Neural progenitor cell (in vitro differentiated cells): ENCODE measurements around the gene ZNF496. TPM values are rescaled to one million over a fixed set of nuclear protein-coding genes. Genes with fewer than 3 reads are reported as not detected.
A peak's percentile ranks its signal among the peaks of the same experiment; 100 is the strongest.
"Not testable (repeated sequence)": the region's sequence is repeated elsewhere in the genome, so short reads cannot be mapped to it uniquely, and the experiment has no call there.

Experiments
- DNase-seq: peaks from one replicate; pipeline ENCODE4 v3.0.0-alpha.2; 2016; ENCODE audit warnings: low spot score
- H2AFZ ChIP-seq: fragments of 200-600 bp; sonication (generic); replicated peaks from 2 replicates; pipeline ENCODE4 v1.6.1; 2016; ENCODE audit warnings: antibody characterized with exemption
- H3F3A ChIP-seq: fragments of 200-600 bp; sonication (generic); 2 replicates; pipeline ENCODE4 v1.6.1; 2016; ENCODE audit warnings: antibody characterized with exemption, low read depth
- H3K27ac ChIP-seq: fragments of 200-600 bp; sonication (generic); 2 replicates; pipeline ENCODE4 v1.5.1; 2016; ENCODE audit warnings: mild to moderate bottlenecking
- H3K27me3 ChIP-seq: fragments of 200-600 bp; sonication (generic); 2 replicates; pipeline ENCODE4 v1.6.1; 2016; ENCODE audit warnings: mild to moderate bottlenecking, moderate library complexity
- H3K36me3 ChIP-seq: fragments of 200-600 bp; sonication (generic); 2 replicates; pipeline ENCODE4 v1.5.1; 2016
- H3K4me1 ChIP-seq: fragments of 200-600 bp; sonication (generic); 2 replicates; pipeline ENCODE4 v1.6.1; 2016; ENCODE audit warnings: mixed run types
- H3K4me2 ChIP-seq: fragments of 200-600 bp; sonication (generic); 2 replicates; pipeline ENCODE4 v1.6.1; 2016
- H3K4me3 ChIP-seq: fragments of 200-600 bp; sonication (generic); 2 replicates; pipeline ENCODE4 v1.5.1; 2016
- H3K79me2 ChIP-seq: fragments of 200-600 bp; sonication (generic); 2 replicates; pipeline ENCODE4 v1.6.1; 2016; ENCODE audit warnings: low read depth
- H3K9ac ChIP-seq: fragments of 200-600 bp; sonication (generic); 2 replicates; pipeline ENCODE4 v1.6.1; 2016
- H3K9me3 ChIP-seq: fragments of 200-600 bp; sonication (generic); 2 replicates; pipeline ENCODE4 v1.5.1; 2016; ENCODE audit warnings: low read depth
- H4K20me1 ChIP-seq: fragments of 200-600 bp; sonication (generic); 2 replicates; pipeline ENCODE4 v1.6.1; 2016; ENCODE audit warnings: low read depth
- H3K27ac Mint-ChIP-seq: 3 replicates; pipeline ENCODE4 v1.8.0; 2021; ENCODE audit warnings: mixed read lengths
- H3K27me3 Mint-ChIP-seq: 2 replicates; pipeline ENCODE4 v1.8.0; 2022; ENCODE audit warnings: low read depth, mild to moderate bottlenecking, inconsistent platforms, moderate library complexity, mixed read lengths; ENCODE audit not compliant: insufficient read depth
- H3K36me3 Mint-ChIP-seq: 3 replicates; pipeline ENCODE4 v1.8.0; 2021; ENCODE audit warnings: mixed read lengths
- H3K4me1 Mint-ChIP-seq: 3 replicates; pipeline ENCODE4 v1.8.0; 2021; ENCODE audit warnings: mixed read lengths
- H3K4me3 Mint-ChIP-seq: 3 replicates; pipeline ENCODE4 v1.8.0; 2021; ENCODE audit warnings: mild to moderate bottlenecking, moderate library complexity, mixed read lengths
- H3K9me3 Mint-ChIP-seq: 3 replicates; pipeline ENCODE4 v1.8.0; 2020; ENCODE audit warnings: mixed read lengths
- EZH2 ChIP-seq: fragments of 200-600 bp; sonication (generic); IDR thresholded peaks from 2 replicates; pipeline ENCODE4 v1.6.1; 2017; ENCODE audit warnings: antibody characterized with exemption, mild to moderate bottlenecking, moderate library complexity
- EZH2phosphoT487 ChIP-seq: fragments of 200-600 bp; sonication (generic); IDR thresholded peaks from 2 replicates; pipeline ENCODE4 v1.6.1; 2017; ENCODE audit warnings: antibody characterized with exemption
- small RNA-seq: library from RNA; depleted of rRNA; stranded (forward); fragments of <200 nt; gene quantifications from one replicate; pipeline ENCODE3, GENCODE V24; 2015
- total RNA-seq: library from RNA; depleted of rRNA; stranded (reverse); fragments of >200 nt; gene quantifications from 2 replicates; pipeline ENCODE4 v1.2.3, GENCODE V29; 2015; ENCODE audit warnings: low replicate concordance
- TF ChIP-seq, protein P1 (sequence below): fragments of 200-600 bp; sonication (generic); IDR thresholded peaks from 2 replicates; pipeline ENCODE4 v1.5.1; 2017; ENCODE audit warnings: antibody characterized with exemption, mild to moderate bottlenecking

The ZNF496 gene
- total RNA-seq, 1 donor from 2014 or later = 30.1 TPM

DNA sequence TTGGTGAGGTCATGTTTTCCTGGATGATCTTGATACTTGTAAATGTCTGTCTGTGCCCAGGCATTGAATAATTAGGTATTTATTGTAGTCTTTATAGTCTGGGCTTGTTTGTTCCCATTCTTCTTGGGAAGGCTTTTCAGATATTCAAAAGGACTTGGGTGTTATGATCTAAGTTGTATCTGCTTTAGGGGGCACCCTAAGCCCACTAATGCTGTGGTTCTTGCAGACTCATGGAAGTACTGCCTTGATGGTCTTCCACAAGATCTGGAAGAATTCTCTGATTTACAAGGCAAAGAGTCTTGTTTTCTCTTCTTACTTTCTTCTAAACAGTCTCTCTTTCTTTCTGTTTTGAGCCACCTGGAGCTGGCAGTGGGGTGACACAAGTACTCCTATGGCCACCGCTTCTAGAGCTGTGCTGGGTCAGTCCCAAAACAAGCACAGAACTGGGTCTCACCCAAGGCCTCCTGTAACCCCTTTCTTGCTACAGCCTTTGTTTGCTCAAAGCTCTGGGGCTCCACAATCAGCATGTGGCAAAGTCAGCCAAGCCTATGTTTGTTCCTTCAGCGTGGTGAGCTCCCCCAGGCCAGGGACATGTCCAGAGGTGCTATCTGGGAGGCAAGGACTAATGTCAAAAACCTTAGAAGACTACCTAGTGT, 63.1 kb downstream of the ZNF496 start:
- H3K79me2 ChIP-seq = no peaks in the 10 kb centered on the region
- no peak overlapping the region for H3K4me3 ChIP-seq
- TF ChIP-seq EZH2phosphoT487 (no peak), EZH2 (no peak)
- TF ChIP-seq, protein P1, sequence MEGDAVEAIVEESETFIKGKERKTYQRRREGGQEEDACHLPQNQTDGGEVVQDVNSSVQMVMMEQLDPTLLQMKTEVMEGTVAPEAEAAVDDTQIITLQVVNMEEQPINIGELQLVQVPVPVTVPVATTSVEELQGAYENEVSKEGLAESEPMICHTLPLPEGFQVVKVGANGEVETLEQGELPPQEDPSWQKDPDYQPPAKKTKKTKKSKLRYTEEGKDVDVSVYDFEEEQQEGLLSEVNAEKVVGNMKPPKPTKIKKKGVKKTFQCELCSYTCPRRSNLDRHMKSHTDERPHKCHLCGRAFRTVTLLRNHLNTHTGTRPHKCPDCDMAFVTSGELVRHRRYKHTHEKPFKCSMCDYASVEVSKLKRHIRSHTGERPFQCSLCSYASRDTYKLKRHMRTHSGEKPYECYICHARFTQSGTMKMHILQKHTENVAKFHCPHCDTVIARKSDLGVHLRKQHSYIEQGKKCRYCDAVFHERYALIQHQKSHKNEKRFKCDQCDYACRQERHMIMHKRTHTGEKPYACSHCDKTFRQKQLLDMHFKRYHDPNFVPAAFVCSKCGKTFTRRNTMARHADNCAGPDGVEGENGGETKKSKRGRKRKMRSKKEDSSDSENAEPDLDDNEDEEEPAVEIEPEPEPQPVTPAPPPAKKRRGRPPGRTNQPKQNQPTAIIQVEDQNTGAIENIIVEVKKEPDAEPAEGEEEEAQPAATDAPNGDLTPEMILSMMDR = peak; percentile 6
- Mint-ChIP-seq H3K4me1 (peaks cover 4% of the 10 kb centered on the region), H3K9me3 (peaks cover 19% of the 10 kb centered on the region), H3K27ac (no peak overlapping the region), H3K4me3 (no peak overlapping the region), H3K36me3 (peaks cover 3% of the 10 kb centered on the region), H3K27me3 (peaks cover 2% of the 10 kb centered on the region)
- no peak overlapping the region for H3K9ac ChIP-seq
- no peak overlapping the region for H2AFZ ChIP-seq
- no peaks in the 10 kb centered on the region for H4K20me1 ChIP-seq
- DNase-seq = no peak
- peaks cover 6% of the 10 kb centered on the region for H3K9me3 ChIP-seq
- H3F3A ChIP-seq = no peaks in the 10 kb centered on the region
- no peak overlapping the region for H3K27ac ChIP-seq
- no peaks in the 10 kb centered on the region for H3K27me3 ChIP-seq
- no peaks in the 10 kb centered on the region for H3K36me3 ChIP-seq
- no peaks in the 10 kb centered on the region for H3K4me1 ChIP-seq
- H3K4me2 ChIP-seq = no peak overlapping the region

DNA sequence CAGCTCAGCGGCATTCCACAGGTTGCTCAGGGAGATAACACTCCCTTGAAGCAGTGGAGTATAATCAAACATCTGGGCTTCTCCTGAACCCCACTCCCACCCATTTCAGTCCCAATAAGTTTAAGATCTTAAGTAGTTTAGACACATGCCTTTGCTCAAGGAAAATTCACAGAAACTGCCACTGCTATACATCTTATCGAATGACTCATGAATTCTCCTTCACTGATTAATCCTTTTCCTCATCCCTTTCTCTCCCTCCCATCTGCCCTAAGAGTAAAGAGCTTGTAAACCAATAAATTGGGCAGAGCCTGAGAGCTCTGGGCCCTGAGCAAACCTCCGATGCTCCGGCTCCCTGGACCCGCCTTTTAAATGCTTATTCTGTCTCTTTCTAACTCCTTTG, 65.6 kb downstream of the ZNF496 start:
- Mint-ChIP-seq H3K36me3 (peaks cover 3% of the 10 kb centered on the region), H3K27me3 (no peaks in the 10 kb centered on the region), H3K4me3 (no peak overlapping the region), H3K9me3 (peaks cover 25% of the 10 kb centered on the region), H3K27ac (peak overlapping the region; percentile 54), H3K4me1 (peaks cover 4% of the 10 kb centered on the region)
- H3K4me3 ChIP-seq = no peak overlapping the region
- no peak overlapping the region for H3K27ac ChIP-seq
- H3K27me3 ChIP-seq = no peaks in the 10 kb centered on the region
- H3F3A ChIP-seq = no peaks in the 10 kb centered on the region
- no peaks in the 10 kb centered on the region for H4K20me1 ChIP-seq
- no peak for TF ChIP-seq EZH2phosphoT487
- TF ChIP-seq EZH2 = no peak
- no peak overlapping the region for H3K4me2 ChIP-seq
- no peak for DNase-seq
- H3K4me1 ChIP-seq = no peaks in the 10 kb centered on the region
- no peaks in the 10 kb centered on the region for H3K79me2 ChIP-seq
- no peak overlapping the region for H2AFZ ChIP-seq
- no peaks in the 10 kb centered on the region for H3K36me3 ChIP-seq
- peaks cover 6% of the 10 kb centered on the region for H3K9me3 ChIP-seq
- no peak overlapping the region for H3K9ac ChIP-seq

DNA sequence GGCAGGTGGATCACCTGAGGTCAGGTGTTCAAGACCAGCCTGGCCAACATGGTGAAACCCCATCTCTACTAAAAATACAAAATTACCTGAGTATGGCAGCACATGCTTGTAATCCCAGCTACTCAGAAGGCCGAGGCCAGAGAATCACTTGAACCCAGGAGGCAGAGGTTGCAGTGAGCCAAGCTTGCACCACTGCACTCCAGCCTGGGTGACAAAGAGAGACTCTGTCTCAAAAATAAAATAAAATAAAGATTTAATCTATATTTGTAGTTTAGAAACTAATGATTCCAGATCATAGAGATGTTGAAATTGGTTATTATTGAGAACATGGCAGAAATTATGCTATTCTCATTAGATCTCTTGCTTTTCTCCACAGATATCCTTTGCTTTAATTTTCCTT, 75.9 kb downstream of the ZNF496 start, which contains the start of gene VN1R5:
VN1R5 (plus strand) TSS at position 301 of the 400 bp plus-strand sequence.
- H3K9ac ChIP-seq, H3K9me3 ChIP-seq, H3K36me3 ChIP-seq, DNase-seq, H3K4me1 ChIP-seq, H3K79me2 ChIP-seq, H3K27me3 ChIP-seq, H3K27ac ChIP-seq, H3F3A ChIP-seq, H2AFZ ChIP-seq, H3K36me3 Mint-ChIP-seq, H4K20me1 ChIP-seq, H3K27me3 Mint-ChIP-seq, H3K4me1 Mint-ChIP-seq, H3K27ac Mint-ChIP-seq, H3K9me3 Mint-ChIP-seq, H3K4me3 ChIP-seq, H3K4me3 Mint-ChIP-seq, H3K4me2 ChIP-seq: not testable (repeated sequence)

DNA sequence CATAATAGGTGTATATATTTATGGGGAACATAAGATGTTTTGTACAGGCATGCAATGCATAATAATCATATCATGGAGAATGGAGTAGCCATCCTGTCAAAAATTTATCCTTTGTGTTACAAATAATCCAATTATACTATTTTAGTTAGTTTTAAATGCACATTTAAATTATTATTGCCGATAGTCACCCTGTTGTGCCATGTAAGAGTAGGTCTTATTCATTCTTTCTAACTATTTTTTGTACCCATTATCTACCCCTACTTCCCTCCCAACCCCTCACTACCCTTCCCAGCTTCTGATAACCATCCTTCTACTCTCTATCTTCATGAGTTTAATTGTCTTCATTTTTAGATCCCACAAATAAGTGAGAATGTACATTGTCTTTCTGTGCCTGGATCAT, 84.1 kb downstream of the ZNF496 start:
- no peaks in the 10 kb centered on the region for H3K4me1 Mint-ChIP-seq
- H3F3A ChIP-seq = no peaks in the 10 kb centered on the region
- no peak for DNase-seq
- H3K4me1 ChIP-seq = no peaks in the 10 kb centered on the region
- no peak overlapping the region for H2AFZ ChIP-seq
- H3K27me3 ChIP-seq = no peaks in the 10 kb centered on the region
- H3K36me3 Mint-ChIP-seq = no peaks in the 10 kb centered on the region
- no peaks in the 10 kb centered on the region for H3K9me3 ChIP-seq
- H3K4me2 ChIP-seq = no peak overlapping the region
- no peak overlapping the region for H3K27ac ChIP-seq
- H3K79me2 ChIP-seq = no peaks in the 10 kb centered on the region
- TF ChIP-seq EZH2phosphoT487 = no peak
- TF ChIP-seq EZH2 = no peak
- TF ChIP-seq, protein P1 = no peak
- no peak overlapping the region for H3K4me3 ChIP-seq
- no peak overlapping the region for H3K27ac Mint-ChIP-seq
- no peak overlapping the region for H3K4me3 Mint-ChIP-seq
- H3K9me3 Mint-ChIP-seq = peaks cover 19% of the 10 kb centered on the region
- no peaks in the 10 kb centered on the region for H3K36me3 ChIP-seq
- no peaks in the 10 kb centered on the region for H4K20me1 ChIP-seq
- no peak overlapping the region for H3K9ac ChIP-seq
- peaks cover 4% of the 10 kb centered on the region for H3K27me3 Mint-ChIP-seq

Small RNAs within 50 kb of the gene (small RNA-seq; reads per million reads assigned to genes)
- not detected for gene RF00019

Other genes with a start within 250 kb of the ZNF496 start
- gene ZNF669, start 227.5 kb downstream of the ZNF496 start, total RNA-seq = 23.2 and 28.1 TPM in 2 replicates
- gene ZNF124, start 159.8 kb downstream of the ZNF496 start, total RNA-seq = 94.3 and 129 TPM in 2 replicates
- not detected in 2 replicates for gene VN1R5, start 75.8 kb downstream of the ZNF496 start, total RNA-seq
- gene NLRP3, start 84.3 kb upstream of the ZNF496 start, total RNA-seq = 0.09 and 2.6 TPM in 2 replicates
- not detected in 2 replicates for gene OR2B11, start 126.2 kb upstream of the ZNF496 start, total RNA-seq
- gene OR2C3, start 204.6 kb upstream of the ZNF496 start, total RNA-seq = not detected in 2 replicates
- not detected in 2 replicates for gene GCSAML, start 217.3 kb upstream of the ZNF496 start, total RNA-seq